A549 treated with CORT108297 at 1 μM for 4 hours (cell line): ENCODE results near the gene GH2. TPM values are rescaled to one million over a fixed set of nuclear protein-coding genes. Genes with fewer than 3 reads are reported as not detected.

Experiments used
- total RNA-seq: library from RNA; stranded (reverse); fragments of 200-300 nt; extraction: Qiagen RNA extraction; gene quantifications from 5 replicates; pipeline ENCODE4 v1.2.3, GENCODE V29; 2022

Gene GH2
- total RNA-seq: not detected in 5 replicates

GRCh38 chr17:63881935-63882601 lies at the start of gene GH2:
Gene GH2, minus strand, starts transcription at chr17:63881944. Its CDS starts 143 bp downstream, at chr17:63881801.

GRCh38 chr17:63918789-63919305 lies 37.1 kb upstream of the GH2 start, which contains the start of gene GH1:
Gene GH1, minus strand, starts transcription at chr17:63918839. Its CDS starts 63 bp downstream, at chr17:63918776.

GRCh38 chr17:63911041-63911635 lies 29.4 kb upstream of the GH2 start, which contains the start of gene CSHL1:
Gene CSHL1, minus strand, starts transcription at chr17:63911258. Its CDS starts 62 bp downstream, at chr17:63911196.

GRCh38 chr17:63896524-63897354 lies 15.0 kb upstream of the GH2 start, which contains the start of gene CSH1:
Gene CSH1, minus strand, starts transcription at chr17:63896574. Its CDS starts 63 bp downstream, at chr17:63896511.

GRCh38 chr17:63873577-63873976 lies 8.2 kb downstream of the GH2 start, which contains the start of gene CSH2:
Gene CSH2, minus strand, starts transcription at chr17:63873677. Its CDS starts 63 bp downstream, at chr17:63873614.

GRCh38 chr17:63842540-63843386 lies 39.0 kb downstream of the GH2 start, which contains the start of gene SMARCD2:
Gene SMARCD2, minus strand, starts transcription at chr17:63842685. Its CDS starts 11 bp downstream, at chr17:63842674.

Other genes with a start within 250 kb of the GH2 start
- 8.2 to 14.8 TPM (median 13.1 TPM) in 5 replicates for gene LIMD2, start 181.8 kb downstream of the GH2 start, total RNA-seq
- 25.8 to 28.4 TPM (median 27.3 TPM) in 5 replicates for gene STRADA, start 140.1 kb downstream of the GH2 start, total RNA-seq
- gene CCDC47, start 108.3 kb downstream of the GH2 start, total RNA-seq: 86.7 to 139 TPM (median 96.1 TPM) in 5 replicates
- gene DDX42, start 107.8 kb downstream of the GH2 start, total RNA-seq: 89.4 to 111 TPM (median 92.0 TPM) in 5 replicates
- gene PSMC5, start 54.5 kb downstream of the GH2 start, total RNA-seq: 207 to 250 TPM (median 220 TPM) in 5 replicates
- 56.4 to 67.6 TPM (median 56.9 TPM) in 5 replicates for gene FTSJ3, start 54.3 kb downstream of the GH2 start, total RNA-seq
- 54.2 to 65.6 TPM (median 59.7 TPM) in 5 replicates for gene SMARCD2, start 39.3 kb downstream of the GH2 start, total RNA-seq
- gene CSH2, start 8.3 kb downstream of the GH2 start, total RNA-seq: not detected in 5 replicates
- not detected in 5 replicates for gene CSH1, start 14.6 kb upstream of the GH2 start, total RNA-seq
- not detected in 5 replicates for gene CSHL1, start 29.3 kb upstream of the GH2 start, total RNA-seq
- gene GH1, start 36.9 kb upstream of the GH2 start, total RNA-seq: not detected in 5 replicates
- 0.10 TPM in 1 of 5 replicates, not detected in the others for gene CD79B, start 50.4 kb upstream of the GH2 start, total RNA-seq
- gene SCN4A, start 91.0 kb upstream of the GH2 start, total RNA-seq: 0.02 to 0.06 TPM (median 0.02 TPM) in 5 replicates
- gene PRR29, start 116.4 kb upstream of the GH2 start, total RNA-seq: 0.47 to 0.95 TPM (median 0.71 TPM) in 5 replicates
- gene ICAM2, start 138.7 kb upstream of the GH2 start, total RNA-seq: 0.07 to 0.10 TPM in 2 of 5 replicates, not detected in the others
- gene ERN1, start 248.2 kb upstream of the GH2 start, total RNA-seq: 3.4 to 4.8 TPM (median 3.9 TPM) in 5 replicates